IPS-15b (cell line): ENCODE results near the gene JAKMIP2.

Experiments
- H3K27me3 ChIP-seq: one replicate; pipeline ENCODE4 v1.6.1; 2013; ENCODE audit warnings: low read length; ENCODE audit not compliant: control insufficient read depth, insufficient read depth
- H3K36me3 ChIP-seq: one replicate; pipeline ENCODE4 v1.6.1; 2013; ENCODE audit warnings: low read length; ENCODE audit not compliant: control insufficient read depth, insufficient read depth
- H3K4me1 ChIP-seq: one replicate; pipeline ENCODE4 v1.6.1; 2013; ENCODE audit warnings: mild to moderate bottlenecking, low read length; ENCODE audit not compliant: control insufficient read depth, insufficient read depth
- H3K4me3 ChIP-seq: one replicate; pipeline ENCODE4 v1.5.1; 2013; ENCODE audit warnings: low read depth, low read length
- H3K9ac ChIP-seq: one replicate; pipeline ENCODE4 v1.6.1; 2013; ENCODE audit warnings: low read depth, mild to moderate bottlenecking, low read length
- H3K9me3 ChIP-seq: one replicate; pipeline ENCODE4 v1.6.1; 2013; ENCODE audit warnings: mild to moderate bottlenecking, low read length; ENCODE audit not compliant: control insufficient read depth, insufficient read depth

Gene JAKMIP2

DNA sequence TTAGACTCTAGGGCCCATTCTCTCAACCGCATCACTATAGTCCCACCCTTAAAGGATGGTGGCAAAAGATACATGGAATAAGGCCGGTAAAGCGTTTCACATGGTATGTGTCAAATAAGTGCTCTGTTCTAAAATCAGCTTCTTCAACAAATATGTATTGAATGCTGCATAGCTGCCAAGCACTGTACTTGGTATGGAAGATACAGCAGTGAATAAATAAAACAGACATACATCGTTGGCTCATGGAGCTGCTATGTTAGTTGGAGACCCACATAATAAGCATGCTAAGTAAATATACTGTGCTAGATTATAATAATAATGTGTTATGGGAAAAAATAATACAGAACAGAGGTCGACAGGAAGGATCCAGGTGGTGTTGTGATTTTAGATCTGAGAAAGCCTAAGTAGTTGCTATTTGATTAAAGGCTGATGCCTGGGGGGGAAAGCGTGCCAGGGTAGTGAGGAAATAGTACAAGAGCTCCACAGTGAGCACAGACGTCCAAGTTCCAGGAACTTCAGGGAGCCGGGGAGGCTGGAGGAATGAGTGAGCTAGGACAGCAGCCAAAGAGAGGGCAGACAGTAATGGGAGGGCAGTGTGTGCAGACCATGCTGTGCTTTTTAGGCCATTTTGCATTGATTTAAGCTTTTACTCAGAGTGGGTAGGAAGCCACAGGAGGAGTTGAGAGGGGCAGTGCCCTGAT is 93.7 kb downstream of the JAKMIP2 start:
- H3K9me3 ChIP-seq, result no peaks in the 10 kb centered on the region
- no peak overlapping the region for H3K9ac ChIP-seq
- H3K36me3 ChIP-seq, result no peaks in the 10 kb centered on the region
- H3K27me3 ChIP-seq, result no peaks in the 10 kb centered on the region
- peaks cover 3% of the 10 kb centered on the region for H3K4me1 ChIP-seq
- no peak overlapping the region for H3K4me3 ChIP-seq

DNA sequence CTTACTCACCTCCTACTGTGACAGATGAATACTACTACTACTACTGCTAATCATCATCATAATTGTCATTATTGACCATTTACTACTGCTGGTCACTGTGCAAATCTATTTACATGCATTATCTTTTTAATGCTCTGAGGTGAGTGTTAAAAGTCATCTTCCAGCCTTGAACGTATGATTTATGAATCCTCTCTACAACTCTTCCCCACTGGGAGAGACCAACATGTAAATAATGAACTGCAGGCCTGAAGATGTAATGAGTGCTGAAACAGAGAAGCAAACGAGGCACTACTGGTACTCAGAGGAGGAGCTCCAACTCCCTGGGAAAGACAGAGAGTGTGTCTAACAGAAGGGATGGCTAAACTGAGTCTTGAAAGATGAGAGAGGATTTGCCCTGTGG is 95.4 kb downstream of the JAKMIP2 start:
- H3K36me3 ChIP-seq, result no peaks in the 10 kb centered on the region
- H3K4me1 ChIP-seq, result peaks cover 3% of the 10 kb centered on the region
- no peak overlapping the region for H3K4me3 ChIP-seq
- H3K27me3 ChIP-seq, result no peaks in the 10 kb centered on the region
- no peak overlapping the region for H3K9ac ChIP-seq
- no peaks in the 10 kb centered on the region for H3K9me3 ChIP-seq

DNA sequence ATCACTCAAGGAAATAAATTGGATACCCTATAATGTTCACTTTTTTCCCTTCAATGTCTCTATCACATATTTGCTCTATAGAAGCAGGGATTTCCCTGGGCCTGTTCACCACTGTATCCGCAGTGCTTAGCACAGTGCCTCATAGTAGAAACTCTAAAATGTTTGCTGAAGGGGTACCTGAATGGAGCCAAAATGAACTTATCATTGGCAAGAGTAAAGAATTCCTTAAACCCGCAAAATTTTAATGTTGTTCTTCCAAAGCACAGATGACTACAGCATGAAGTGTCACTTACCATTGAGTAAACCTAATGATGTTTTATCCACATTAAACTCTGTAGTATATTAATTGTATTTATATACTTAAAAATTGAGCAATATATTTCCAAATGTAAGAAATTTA is 96.1 kb downstream of the JAKMIP2 start:
- no peak overlapping the region for H3K4me3 ChIP-seq
- peaks cover 2% of the 10 kb centered on the region for H3K4me1 ChIP-seq
- H3K36me3 ChIP-seq, result no peaks in the 10 kb centered on the region
- no peak overlapping the region for H3K9ac ChIP-seq
- H3K27me3 ChIP-seq, result no peaks in the 10 kb centered on the region
- no peaks in the 10 kb centered on the region for H3K9me3 ChIP-seq

DNA sequence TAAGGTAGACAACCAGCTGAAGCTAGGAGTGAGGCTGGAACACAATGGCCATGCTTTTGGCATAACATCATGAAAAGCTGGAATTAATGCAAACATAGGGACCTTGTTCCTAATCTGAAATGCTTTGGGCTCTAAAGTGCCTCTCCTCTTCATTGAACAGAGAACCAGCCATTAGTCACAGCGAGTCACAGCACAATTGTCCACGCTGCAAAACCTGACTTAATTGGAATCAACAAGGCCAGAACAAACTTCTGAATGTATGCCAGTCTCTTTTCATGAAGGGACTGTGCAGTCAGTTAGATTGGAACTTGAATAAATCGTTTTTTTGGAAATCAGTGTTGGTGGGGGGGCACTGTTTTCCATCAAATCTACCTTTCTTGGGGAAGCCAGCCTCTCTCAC is 96.5 kb downstream of the JAKMIP2 start:
- Histone ChIP-seq H3K9me3 (no peaks in the 10 kb centered on the region), H3K27me3 (no peaks in the 10 kb centered on the region), H3K9ac (no peak overlapping the region), H3K36me3 (no peaks in the 10 kb centered on the region), H3K4me3 (no peak overlapping the region), H3K4me1 (no peaks in the 10 kb centered on the region)

DNA sequence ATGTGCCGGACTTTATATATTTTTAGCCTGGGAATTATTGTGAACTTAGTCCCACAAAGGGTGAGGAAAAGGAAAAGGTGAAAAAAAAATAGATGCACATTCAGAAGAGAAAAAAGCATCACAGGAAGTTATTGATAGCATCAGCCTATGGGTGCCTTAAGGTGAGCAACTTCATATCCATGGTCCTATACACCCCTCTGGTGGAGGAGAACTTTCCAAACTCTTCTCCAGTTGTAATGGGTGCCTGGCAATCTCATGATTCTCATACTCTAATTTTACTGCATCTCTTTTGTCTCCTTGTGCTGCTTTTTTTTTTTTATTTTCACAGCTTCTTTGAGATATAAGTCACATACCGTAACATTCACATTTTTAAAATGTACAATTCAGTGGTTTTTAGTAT is 107.4 kb downstream of the JAKMIP2 start:
- Histone ChIP-seq H3K27me3 (no peaks in the 10 kb centered on the region), H3K9me3 (no peaks in the 10 kb centered on the region), H3K9ac (no peak overlapping the region), H3K4me1 (no peaks in the 10 kb centered on the region), H3K4me3 (no peak overlapping the region), H3K36me3 (peaks cover 3% of the 10 kb centered on the region)

DNA sequence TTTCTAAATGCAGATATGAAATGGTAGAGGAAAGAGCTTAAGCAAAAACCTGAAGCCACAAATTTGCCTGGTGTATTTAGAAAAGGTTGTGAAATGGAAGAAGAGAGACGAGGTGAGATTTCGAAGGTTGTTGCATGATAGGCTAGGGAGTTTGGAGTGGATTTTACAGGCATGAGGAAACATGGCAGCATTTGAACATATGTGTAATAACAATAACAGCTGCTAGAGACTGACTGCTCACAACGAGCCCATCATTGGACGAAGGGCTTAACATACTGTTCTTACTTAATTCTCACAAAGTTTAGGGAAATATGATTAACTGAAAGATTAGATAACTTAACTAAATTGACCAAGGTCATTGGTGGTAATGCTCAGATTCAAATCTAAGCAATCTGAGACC is 108.1 kb downstream of the JAKMIP2 start:
- Histone ChIP-seq H3K9me3 (no peaks in the 10 kb centered on the region), H3K4me3 (no peak overlapping the region), H3K36me3 (peaks cover 3% of the 10 kb centered on the region), H3K4me1 (no peaks in the 10 kb centered on the region), H3K9ac (no peak overlapping the region), H3K27me3 (no peaks in the 10 kb centered on the region)

DNA sequence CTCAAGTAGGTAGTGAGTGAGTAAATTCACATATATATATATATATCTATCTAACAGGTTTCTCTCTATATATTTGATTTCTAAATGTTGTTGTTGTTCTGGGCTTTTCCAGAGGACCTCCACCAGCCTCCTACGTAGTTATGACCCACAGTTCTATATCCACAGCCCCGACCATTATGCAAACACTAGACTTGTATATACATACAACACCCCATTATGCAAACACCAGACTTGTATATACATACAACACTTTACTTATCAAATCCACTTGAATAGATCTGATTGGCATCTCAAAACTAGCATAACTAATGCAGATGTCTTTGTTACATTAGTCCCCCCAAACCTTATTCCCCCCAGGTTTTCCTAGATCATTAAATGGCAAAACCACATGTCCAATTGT is 108.7 kb downstream of the JAKMIP2 start:
- Histone ChIP-seq H3K4me3 (no peak overlapping the region), H3K36me3 (peaks cover 3% of the 10 kb centered on the region), H3K9me3 (no peaks in the 10 kb centered on the region), H3K27me3 (no peaks in the 10 kb centered on the region), H3K4me1 (no peaks in the 10 kb centered on the region), H3K9ac (no peak overlapping the region)

DNA sequence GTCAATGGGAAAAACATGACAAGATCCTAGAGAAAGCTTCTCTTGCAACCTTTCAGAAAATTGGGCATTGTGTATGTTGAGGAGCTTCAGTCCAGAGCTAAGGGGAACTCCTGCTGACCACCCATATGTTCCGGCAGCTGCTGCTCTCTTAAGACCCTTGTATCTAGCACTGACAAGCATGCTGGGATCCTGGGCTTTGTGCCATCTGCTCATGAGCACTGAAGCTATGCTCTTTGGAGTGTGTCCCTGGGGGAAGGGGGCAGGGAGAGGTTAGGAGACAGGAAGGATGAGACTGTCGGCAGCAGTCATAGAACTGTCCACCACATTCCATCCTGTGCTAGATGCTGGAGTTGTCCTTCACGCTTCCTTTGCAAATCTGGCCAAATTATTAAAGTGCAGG is 109.3 kb downstream of the JAKMIP2 start:
- no peaks in the 10 kb centered on the region for H3K9me3 ChIP-seq
- no peaks in the 10 kb centered on the region for H3K27me3 ChIP-seq
- H3K4me3 ChIP-seq, result no peak overlapping the region
- H3K9ac ChIP-seq, result no peak overlapping the region
- H3K36me3 ChIP-seq, result peaks cover 3% of the 10 kb centered on the region
- no peaks in the 10 kb centered on the region for H3K4me1 ChIP-seq

DNA sequence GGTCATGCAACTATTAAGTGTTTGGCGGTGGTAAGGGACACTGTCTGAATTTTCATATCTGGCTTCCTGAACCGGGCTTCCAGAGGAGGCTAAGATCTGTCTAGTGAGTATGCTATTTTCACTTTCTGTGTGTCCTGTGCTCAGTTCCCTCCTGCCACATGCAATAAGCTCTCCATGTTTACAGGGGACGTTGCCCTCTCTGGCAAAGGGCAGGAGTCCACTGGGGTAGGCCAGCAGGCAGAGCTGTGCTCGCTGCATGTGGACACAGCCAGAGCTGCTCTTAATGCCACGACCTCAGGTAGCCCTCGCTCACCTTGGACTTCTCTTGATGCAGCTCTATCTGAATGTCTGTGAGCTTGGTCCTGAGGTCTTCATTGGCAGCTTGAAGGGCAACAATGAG is 111.2 kb downstream of the JAKMIP2 start:
- Histone ChIP-seq H3K9me3 (no peaks in the 10 kb centered on the region), H3K4me3 (no peak overlapping the region), H3K9ac (no peak overlapping the region), H3K36me3 (peaks cover 3% of the 10 kb centered on the region), H3K4me1 (no peaks in the 10 kb centered on the region), H3K27me3 (no peaks in the 10 kb centered on the region)

DNA sequence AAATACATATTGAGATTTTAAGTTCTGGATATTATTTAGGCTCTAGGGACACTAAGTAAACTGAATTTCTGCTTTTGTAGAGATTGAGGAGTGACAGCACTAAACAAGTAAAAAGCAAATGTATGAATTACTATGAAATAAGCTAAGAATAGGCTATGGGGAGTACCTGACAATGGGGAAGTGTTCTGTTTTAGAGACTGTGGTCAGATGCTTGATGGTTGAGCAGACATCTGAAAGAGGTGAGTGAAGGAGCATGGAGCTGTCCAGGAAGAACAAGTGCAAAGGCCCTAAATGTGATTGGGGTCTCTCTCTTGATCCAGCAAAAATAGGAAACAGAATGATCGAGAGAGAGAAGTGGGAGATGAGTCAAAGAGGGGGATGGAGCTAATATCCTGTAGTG is 111.7 kb downstream of the JAKMIP2 start:
- H3K36me3 ChIP-seq, result peaks cover 3% of the 10 kb centered on the region
- H3K9ac ChIP-seq, result no peak overlapping the region
- H3K27me3 ChIP-seq, result no peaks in the 10 kb centered on the region
- no peak overlapping the region for H3K4me3 ChIP-seq
- no peaks in the 10 kb centered on the region for H3K4me1 ChIP-seq
- no peaks in the 10 kb centered on the region for H3K9me3 ChIP-seq

DNA sequence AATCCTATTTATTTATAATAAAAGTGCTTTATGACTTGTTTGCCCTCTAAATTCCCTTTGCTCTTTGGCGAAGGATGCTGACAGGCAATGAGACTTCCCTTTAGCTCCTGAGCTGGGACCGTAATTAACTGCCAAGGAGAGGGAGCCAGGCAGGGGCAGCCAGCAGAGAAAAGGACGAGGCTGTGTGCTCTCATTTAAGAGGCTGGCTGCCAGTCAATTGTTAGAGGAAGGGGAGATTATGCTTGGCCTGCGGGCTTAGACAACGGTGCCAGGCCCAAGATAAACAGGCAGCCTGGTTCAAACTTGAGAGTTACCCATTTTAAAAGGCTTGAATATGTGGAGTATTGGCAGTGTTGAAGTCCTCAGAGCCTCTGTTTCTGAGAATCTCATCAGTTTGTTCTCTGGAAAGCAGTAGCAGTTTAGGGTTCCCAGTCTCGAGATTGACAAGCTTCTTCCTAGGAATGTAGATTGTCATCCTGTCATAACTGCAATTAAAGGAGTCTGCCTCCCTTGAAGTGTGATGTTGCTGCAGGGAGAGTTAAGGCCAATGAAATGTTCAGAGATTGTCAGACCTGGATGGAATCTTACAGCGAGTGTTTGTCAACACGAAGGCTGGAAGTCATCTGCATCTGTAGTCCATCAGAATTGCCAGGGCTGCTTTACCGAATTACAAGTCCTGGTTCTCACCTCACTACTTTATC is 113.2 kb downstream of the JAKMIP2 start:
- Histone ChIP-seq H3K4me1 (no peaks in the 10 kb centered on the region), H3K36me3 (peaks cover 3% of the 10 kb centered on the region), H3K27me3 (no peaks in the 10 kb centered on the region), H3K4me3 (no peak overlapping the region), H3K9me3 (no peaks in the 10 kb centered on the region), H3K9ac (no peak overlapping the region)

DNA sequence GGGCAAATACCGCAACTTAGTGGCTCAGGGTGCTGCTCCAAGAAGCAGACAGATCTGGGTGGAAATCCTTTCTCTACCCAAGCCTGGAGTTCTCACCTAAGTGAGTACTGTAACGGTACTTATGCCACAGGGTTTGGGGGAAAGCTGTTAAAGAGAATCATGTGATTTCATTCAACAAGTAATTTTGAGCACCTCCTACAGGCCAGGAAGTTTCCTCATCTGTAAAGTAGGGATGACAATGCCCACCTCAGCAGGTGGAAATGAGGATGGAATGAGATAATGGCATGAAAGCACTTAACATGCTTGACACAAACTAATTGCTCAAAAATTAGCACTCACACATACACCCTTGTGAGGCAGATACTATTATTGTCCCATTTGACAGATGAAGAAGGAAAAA is 114.1 kb downstream of the JAKMIP2 start:
- Histone ChIP-seq H3K4me1 (no peaks in the 10 kb centered on the region), H3K9ac (no peak overlapping the region), H3K4me3 (no peak overlapping the region), H3K9me3 (no peaks in the 10 kb centered on the region), H3K36me3 (peaks cover 3% of the 10 kb centered on the region), H3K27me3 (no peaks in the 10 kb centered on the region)
